GM21825 (cell line): ENCODE measurements around the gene MCUR1.
"Not testable (repeated sequence)": the region's sequence is repeated elsewhere in the genome, so short reads cannot be mapped to it uniquely, and the experiment has no call there.

ENCODE experiments used
- ATAC-seq: cut with Tn5 transposase; IDR thresholded peaks from one replicate; pipeline ENCODE4 v1.9.1; 2021; ENCODE audit warnings: mild to moderate bottlenecking, moderate library complexity; ENCODE audit not compliant: unreplicated experiment

The MCUR1 gene

GRCh38 chr6:13829419-13829818, 15.1 kb upstream of the MCUR1 start:
- ATAC-seq = not testable (repeated sequence)

DNA sequence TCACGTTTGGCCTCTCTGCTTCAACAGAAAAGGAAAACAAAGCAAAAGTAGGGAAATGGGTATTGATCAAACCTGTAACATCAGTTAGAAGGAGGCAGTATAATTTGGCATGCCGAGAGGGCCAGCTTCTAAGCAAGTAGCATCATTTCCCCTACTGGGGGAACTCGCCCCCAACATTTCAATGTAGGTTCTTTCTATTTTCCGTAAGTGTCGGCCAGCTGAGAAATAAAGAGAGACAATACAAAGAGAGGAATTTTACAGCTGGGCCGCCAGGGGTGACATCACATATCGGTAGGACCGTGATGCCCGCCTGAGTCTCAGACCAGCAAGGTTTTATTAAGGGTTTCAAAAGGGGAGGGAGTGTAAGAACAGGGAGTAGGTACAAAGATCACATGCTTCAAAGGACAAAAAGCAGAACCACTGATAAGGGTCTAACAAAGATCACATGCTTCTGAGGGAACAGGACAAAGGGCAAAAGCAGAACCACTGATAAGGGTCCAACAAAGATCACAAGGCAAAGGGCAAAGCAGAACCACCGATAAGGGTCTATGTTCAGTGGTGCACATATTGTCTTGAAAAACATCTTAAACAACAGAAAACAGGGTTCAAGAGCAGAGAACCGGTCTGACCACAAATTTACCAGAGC, 14.4 kb upstream of the MCUR1 start:
- ATAC-seq = not testable (repeated sequence)

DNA sequence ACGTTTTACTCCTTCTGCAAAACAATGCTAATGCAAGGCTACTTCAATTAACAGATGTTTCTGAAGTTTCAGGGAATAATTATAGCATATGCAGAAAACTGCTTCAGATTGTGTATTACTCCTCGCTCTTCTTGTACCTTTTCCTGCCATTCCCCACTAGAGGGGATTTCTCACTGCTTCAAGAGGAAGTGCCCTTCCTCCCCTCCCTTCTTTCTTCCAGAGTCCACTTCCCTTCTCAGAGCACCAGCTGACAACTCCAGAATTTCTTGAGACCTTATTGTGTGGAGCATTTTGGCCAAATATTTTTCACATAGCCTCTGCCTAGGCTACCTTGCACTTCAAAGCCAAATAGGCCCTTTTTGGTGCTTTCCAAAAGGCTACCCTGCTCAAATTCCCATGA, 12.7 kb upstream of the MCUR1 start:
- ATAC-seq = no peak

GRCh38 chr6:13825871-13826270, 11.5 kb upstream of the MCUR1 start:
- no peak for ATAC-seq

DNA sequence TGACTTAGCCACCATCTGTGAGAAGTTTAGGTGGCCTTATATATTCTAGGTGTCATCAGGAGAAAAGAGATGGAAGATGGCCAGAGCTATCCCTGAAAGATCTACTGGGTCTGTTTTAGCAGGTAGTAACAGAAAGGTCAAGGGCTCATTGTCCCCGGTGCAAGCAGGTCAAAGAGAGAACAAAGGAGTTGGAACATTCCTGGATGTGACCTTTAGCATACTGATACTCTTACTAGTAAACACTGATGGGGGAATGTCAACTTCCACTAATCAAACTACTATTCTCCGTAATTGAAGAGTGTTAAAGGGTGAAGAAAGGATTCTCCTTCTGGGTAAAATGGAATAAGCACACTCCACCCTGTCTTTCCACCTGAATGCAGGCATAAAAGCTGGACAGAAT, 4.0 kb upstream of the MCUR1 start:
- ATAC-seq = no peak

DNA sequence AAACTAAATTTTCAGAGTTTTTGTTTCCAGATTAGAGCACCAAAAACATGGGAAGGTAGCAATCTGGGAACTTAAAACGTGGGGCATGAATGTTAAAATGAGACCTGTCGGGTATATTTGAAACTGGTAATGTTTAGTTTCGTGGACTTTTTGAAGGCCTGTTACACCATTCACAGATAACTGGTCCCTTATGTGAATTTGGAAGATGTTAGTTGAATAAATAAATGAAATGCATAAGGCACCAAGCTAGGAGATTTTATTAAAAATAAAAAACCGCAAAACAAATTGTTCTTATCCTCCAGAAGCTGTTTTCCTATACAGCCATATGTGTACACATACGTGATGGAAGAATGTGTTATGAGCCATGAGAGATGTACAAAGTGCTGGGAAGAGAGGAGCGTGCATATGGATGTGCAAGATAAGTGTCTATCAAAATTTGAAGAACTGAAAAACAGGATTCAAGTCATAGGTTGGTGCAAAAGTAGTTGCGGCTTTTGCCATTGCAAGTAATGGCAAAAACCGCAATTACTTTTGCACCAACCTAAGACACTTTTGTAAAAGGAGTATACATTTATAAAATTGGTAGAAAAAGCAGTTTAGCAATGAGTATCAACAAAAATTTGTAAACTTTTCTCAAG, 700 bp upstream of the MCUR1 start:
- no peak for ATAC-seq

DNA sequence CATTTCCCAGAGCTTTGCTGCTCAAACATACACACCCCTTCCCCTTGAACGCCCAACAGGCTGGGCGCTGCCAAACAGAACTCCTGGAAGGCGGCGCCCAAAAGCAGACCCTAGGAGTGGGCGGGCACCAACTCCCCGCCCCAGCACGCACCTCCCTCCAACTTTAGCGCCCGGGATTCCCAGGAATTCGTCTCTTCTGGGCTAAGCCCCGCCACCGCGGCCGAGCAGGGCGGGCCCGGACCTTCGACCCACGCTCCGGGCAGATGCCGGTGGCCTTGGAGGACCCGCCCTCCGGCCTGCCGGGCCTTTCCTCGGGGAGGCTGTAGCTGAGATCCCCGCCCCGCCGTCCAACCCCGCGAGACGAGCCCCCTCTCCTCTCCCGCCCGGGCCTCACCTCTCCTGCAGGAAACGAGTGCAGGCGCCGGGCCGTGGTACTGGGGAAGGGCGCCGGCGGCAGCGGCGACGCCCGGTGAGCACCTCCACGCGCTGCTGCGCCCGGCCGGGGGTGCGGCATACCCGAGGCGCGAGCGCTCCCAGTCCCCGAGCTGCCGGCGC, 659 bp downstream of the MCUR1 start:
- peak; percentile 29 for ATAC-seq

DNA sequence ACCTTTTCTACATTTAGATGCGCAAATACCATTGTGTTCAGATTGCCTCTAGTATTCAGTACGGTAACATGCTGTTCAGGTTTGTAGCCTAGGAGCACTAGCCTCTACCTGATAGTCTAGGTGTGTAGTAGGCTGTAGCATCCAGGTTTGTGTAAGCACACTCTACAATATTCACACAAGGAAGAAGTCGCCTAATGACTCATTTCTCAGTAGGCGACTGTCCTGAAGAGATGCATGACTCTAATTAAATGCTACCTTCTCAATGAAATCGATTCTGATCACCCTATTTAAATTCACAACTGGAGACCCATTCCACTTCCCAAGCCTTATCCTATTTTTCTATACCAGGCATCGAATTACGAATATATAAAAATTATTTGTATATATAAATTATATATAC, 1.3 kb downstream of the MCUR1 start:
- no peak for ATAC-seq

- no peak for ATAC-seq
Measured at GRCh38 chr6:13812359-13812642, 2.1 kb downstream of the MCUR1 start.

DNA sequence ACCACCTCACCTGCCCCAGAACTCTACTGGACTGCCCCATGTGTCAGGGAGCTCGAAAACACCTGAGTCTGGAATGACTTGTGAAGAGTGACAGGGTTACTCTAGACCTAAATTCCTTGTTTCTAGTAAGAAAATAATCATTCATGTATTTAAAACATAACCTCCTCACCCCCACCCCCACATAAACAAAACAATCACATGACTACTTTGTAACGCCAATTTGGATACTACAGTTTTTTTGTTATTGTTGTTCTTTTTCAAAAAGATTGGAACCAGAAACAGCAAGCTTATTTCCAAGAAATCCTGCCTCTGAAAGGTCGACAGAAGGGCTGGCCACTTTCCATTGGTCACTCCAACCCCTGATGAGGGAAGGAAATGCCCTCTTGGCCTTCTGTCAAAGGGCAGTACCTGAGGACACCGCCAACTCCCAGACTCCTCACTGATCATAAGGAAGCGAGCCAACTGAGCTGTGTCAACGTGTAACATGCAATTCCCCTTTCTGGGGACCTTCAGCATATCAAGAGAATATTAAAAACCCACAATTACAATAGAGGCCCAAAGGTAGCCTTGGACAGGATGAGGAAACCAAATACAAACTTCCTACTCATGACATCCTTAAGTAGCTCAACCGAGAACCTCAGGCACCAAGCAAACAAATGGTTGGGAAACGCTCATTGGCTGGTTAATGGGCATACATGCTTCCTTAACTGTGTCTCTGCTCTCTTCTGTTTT, 2.6 kb downstream of the MCUR1 start:
- ATAC-seq = no peak

DNA sequence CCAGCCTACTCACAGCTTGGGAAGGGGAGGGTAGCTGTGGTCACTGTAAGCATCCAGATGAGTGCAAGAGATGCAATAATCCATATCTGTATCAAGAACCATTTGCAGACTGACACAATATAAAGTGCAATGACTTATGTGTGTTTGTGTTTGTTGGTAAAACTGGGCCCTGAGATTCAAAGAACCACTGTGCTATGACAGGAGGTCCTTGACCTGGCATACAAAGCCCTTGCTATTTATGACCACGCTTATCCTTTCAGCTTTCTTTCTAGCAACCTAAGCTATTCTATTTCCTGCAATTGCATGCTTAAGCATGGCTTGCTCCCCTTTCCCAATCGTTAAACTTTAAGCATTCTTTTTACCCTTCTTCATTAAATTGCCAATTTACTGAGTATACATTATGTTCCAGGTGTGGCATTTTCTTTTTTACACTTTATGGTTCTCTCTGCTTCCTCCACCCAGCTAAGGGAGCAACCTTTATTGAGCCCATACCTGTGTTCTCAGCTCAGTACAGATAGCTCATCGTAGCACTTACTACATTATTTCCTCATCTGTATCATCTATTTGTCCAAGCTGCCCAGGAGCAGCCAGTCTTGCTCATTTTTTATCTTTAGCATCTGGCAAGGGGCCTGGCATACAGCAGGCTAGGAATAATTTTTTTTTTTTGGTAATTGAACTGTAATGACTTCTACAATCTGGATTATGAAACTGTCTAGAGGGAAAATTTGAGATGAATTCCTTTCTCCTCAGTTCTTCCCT, 3.5 kb downstream of the MCUR1 start:
- no peak for ATAC-seq

- no peak for ATAC-seq
Measured at GRCh38 chr6:13808801-13809200, 5.6 kb downstream of the MCUR1 start.

DNA sequence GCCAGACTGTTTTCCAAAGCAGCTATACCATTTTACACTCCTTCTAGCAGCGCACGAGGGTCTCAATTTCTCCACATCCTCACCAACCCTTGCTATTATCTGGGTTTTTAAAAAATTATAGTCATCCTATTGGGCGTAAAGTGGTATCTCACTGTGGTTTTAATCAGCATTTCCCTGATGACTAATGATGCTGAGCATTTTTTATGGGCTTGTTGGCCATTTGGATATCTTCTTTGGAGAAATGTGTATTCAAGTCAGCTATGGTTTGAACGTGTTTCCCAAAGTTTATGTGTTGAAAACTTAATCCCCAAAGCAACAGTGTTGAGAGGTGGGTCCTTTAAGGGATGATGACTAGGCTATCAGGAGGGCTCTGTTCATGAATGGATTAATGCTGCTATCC, 6.7 kb downstream of the MCUR1 start:
- ATAC-seq = no peak

DNA sequence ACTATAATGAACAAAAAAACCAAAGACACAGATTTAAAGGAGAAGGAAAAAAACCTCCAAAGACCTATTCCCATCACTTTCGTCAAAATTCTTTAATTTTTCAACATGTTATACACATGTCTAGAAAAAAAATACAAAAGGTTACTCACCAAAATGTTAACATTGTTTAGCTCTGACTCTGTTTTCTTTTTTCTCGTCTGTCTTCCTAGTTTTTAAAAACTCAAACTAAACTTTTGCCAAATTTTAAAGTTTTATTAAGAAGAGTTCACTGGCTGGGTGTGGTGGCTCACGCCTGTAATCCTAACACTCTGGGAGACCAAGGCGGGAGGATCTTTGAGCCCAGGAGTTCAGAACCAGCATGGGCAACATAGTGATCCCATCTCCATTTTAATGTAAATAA, 10.8 kb downstream of the MCUR1 start:
- no peak for ATAC-seq

DNA sequence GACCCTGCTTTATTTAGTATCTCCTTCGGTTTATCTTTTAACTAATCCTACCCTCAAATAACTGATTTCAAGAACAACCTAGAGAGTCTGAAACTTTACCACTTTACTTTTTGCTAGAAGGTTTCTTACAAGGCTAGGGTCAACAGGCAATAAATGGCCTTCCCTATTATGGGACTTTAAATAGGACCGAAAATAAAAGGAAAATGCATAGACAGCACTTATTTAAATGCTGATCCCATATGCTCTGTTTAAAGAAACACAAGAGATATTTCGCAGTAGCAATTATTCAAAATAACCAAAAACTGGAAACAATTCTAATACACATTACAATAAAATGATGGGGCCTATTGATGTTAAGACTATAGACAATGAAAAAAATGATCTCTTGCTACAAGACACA, 13.7 kb downstream of the MCUR1 start:
- ATAC-seq = no peak

DNA sequence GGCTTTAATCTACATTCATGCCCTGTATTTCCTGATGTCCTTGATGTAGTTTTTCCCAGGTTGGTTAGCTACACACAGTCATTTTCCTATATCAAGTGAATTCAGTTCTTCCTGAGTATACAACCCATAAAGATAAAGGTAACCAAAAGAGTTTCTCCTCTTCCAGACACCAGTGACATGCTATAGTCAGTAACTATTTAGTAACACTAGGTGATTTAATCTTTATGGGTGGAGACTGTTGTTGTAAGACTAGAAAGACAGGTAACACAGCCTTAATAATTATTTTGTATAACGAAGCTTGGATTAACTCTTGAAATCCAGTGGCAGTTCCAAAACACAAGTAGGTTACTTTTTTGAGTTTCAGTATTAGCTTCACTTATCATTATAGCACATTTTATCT, 17.6 kb downstream of the MCUR1 start:
- no peak for ATAC-seq

GRCh38 chr6:13795041-13795750, 19.2 kb downstream of the MCUR1 start:
- peak; percentile 88 for ATAC-seq

DNA sequence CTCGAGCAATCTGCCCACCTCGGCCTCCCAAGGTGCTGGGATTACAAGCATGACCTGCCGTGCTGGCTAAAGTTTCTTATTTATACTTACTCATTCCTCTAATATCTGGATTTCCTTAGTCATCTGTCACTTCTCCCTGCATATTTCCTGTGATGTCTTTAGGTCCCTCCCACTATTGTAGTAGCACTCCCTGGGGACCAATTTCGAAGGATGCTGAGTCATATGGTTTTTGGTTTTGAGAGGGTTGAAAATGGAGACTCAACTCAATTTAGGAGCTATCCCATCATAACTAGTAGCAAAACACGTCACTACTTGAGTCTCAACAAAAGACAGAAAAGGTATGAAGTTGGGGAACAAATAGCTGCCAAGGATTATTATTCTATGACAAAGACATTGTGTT, 20.2 kb downstream of the MCUR1 start:
- ATAC-seq = peak; percentile 45

GRCh38 chr6:13789746-13790145, 24.6 kb downstream of the MCUR1 start:
- no peak for ATAC-seq

GRCh38 chr6:13788820-13789219, 25.5 kb downstream of the MCUR1 start:
- ATAC-seq = no peak

DNA sequence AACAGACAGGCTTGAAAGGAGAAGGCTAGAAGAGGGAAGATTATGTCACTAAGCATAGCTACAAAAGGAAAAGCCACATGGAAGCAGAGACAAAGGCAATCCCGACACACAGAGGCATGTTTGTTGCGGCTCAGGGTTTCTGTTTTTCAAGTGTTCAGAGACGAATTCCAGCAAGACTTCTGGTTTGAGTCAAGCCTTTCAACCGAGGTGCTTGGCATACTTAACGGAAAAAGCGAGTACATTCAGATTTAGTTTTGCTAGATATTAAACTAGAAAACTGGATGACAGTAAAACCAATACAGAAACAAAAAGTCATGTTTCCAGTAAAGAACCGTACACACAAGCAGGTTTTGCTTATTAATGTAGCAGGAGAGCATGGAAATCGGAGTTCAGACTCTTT, 27.2 kb downstream of the MCUR1 start:
- no peak for ATAC-seq
